Activated CD4-positive, alpha-beta T cell treated with anti-CD3 and anti-CD28 coated beads, Interleukin-2, amount 10 ng/mL, durations not matched to agents 24 days and 14 days (primary cell): ENCODE data around the gene XXYLT1. TPM values are rescaled to one million over a fixed set of nuclear protein-coding genes. Genes with fewer than 3 reads are reported as not detected.
"Not testable (repeated sequence)": the region's sequence is repeated elsewhere in the genome, so short reads cannot be mapped to it uniquely, and the experiment has no call there.

ENCODE experiments used
- DNase-seq: peaks from one replicate; pipeline ENCODE4 v3.0.0; 2022
- H3K27ac Mint-ChIP-seq: one replicate; pipeline ENCODE4 v1.8.0; 2022; ENCODE audit warnings: mild to moderate bottlenecking, mixed read lengths
- H3K27me3 Mint-ChIP-seq: one replicate; pipeline ENCODE4 v1.8.0; 2022; ENCODE audit warnings: mixed read lengths
- H3K36me3 Mint-ChIP-seq: one replicate; pipeline ENCODE4 v1.8.0; 2022; ENCODE audit warnings: low read depth, mild to moderate bottlenecking, mixed read lengths
- H3K4me1 Mint-ChIP-seq: one replicate; pipeline ENCODE4 v1.8.0; 2021; ENCODE audit warnings: mixed read lengths
- H3K4me3 Mint-ChIP-seq: one replicate; pipeline ENCODE4 v1.8.0; 2022; ENCODE audit warnings: mild to moderate bottlenecking, moderate library complexity, mixed read lengths
- H3K9me3 Mint-ChIP-seq: one replicate; pipeline ENCODE4 v1.8.0; 2021; ENCODE audit warnings: mixed read lengths
- intact Hi-C: fragments of 100-400 bp; cut with micrococcal nuclease; formaldehyde crosslinking; loops from one replicate; pipeline ENCODE4 v1.15.1; 2023
- total RNA-seq: library from RNA; stranded (reverse); gene quantifications from 2 replicates; pipeline ENCODE4 v1.2.3, GENCODE V29; 2022

The XXYLT1 gene
- total RNA-seq, 1 donor from 2014 or later, result 17.4 TPM

- intact Hi-C loops, result no loop called here
Observed at GRCh38 chr3:195195321-195196209, 75.4 kb downstream of the XXYLT1 start.

GRCh38 chr3:195194559-195195206 lies 76.3 kb downstream of the XXYLT1 start:
- Mint-ChIP-seq H3K27ac (peak overlapping the region; percentile 71), H3K4me3 (no peak overlapping the region), H3K4me1 (peaks cover 15% of the 10 kb centered on the region), H3K9me3 (peaks cover 6% of the 10 kb centered on the region), H3K27me3 (no peaks in the 10 kb centered on the region), H3K36me3 (peaks cover 2% of the 10 kb centered on the region)
- intact Hi-C loops, result no loop called here
- DNase-seq, result no peak

More at GRCh38 chr3:195195321-195196209, 75.4 kb downstream of the XXYLT1 start:
- DNase-seq, result no peak
- peaks cover 5% of the 10 kb centered on the region for H3K9me3 Mint-ChIP-seq
- peaks cover 2% of the 10 kb centered on the region for H3K36me3 Mint-ChIP-seq
- no peaks in the 10 kb centered on the region for H3K27me3 Mint-ChIP-seq
- no peak overlapping the region for H3K4me3 Mint-ChIP-seq
- peaks cover 15% of the 10 kb centered on the region for H3K4me1 Mint-ChIP-seq
- H3K27ac Mint-ChIP-seq, result no peak overlapping the region

GRCh38 chr3:195191580-195191979 lies 79.4 kb downstream of the XXYLT1 start:
- Mint-ChIP-seq H3K27me3 (peaks cover 2% of the 10 kb centered on the region), H3K4me1 (peaks cover 16% of the 10 kb centered on the region), H3K9me3 (peaks cover 10% of the 10 kb centered on the region), H3K4me3 (no peak overlapping the region), H3K36me3 (peaks cover 2% of the 10 kb centered on the region), H3K27ac (no peak overlapping the region)
- intact Hi-C loops, result no loop called here
- no peak for DNase-seq

GRCh38 chr3:195189821-195190220 lies 81.1 kb downstream of the XXYLT1 start:
- intact Hi-C loops, result loop anchor here (10.0 kb wide), 1 partner anchor 65 kb away; no protein-coding TSS in a partner anchor
- Mint-ChIP-seq H3K36me3 (peaks cover 4% of the 10 kb centered on the region), H3K27ac (no peak overlapping the region), H3K4me3 (no peak overlapping the region), H3K4me1 (peaks cover 27% of the 10 kb centered on the region), H3K27me3 (peaks cover 2% of the 10 kb centered on the region), H3K9me3 (peaks cover 11% of the 10 kb centered on the region)
- no peak for DNase-seq

GRCh38 chr3:195188426-195188927 lies 82.5 kb downstream of the XXYLT1 start:
- Mint-ChIP-seq H3K4me3 (no peak overlapping the region), H3K36me3 (peaks cover 4% of the 10 kb centered on the region), H3K27me3 (peaks cover 2% of the 10 kb centered on the region), H3K27ac (no peak overlapping the region), H3K9me3 (peaks cover 13% of the 10 kb centered on the region), H3K4me1 (peaks cover 28% of the 10 kb centered on the region)
- intact Hi-C loops, result loop anchor here (10.0 kb wide), 1 partner anchor 66 kb away; no protein-coding TSS in a partner anchor
- DNase-seq, result no peak

GRCh38 chr3:195187609-195188425 lies 83.1 kb downstream of the XXYLT1 start:
- H3K4me1 Mint-ChIP-seq, result peaks cover 33% of the 10 kb centered on the region
- intact Hi-C loops, result loop anchor here (10.0 kb wide), 1 partner anchor 67 kb away; no protein-coding TSS in a partner anchor
- H3K27ac Mint-ChIP-seq, result no peak overlapping the region
- H3K36me3 Mint-ChIP-seq, result peaks cover 4% of the 10 kb centered on the region
- H3K9me3 Mint-ChIP-seq, result peaks cover 13% of the 10 kb centered on the region
- peaks cover 2% of the 10 kb centered on the region for H3K27me3 Mint-ChIP-seq
- no peak for DNase-seq
- no peak overlapping the region for H3K4me3 Mint-ChIP-seq

- peaks cover 43% of the 10 kb centered on the region for H3K4me1 Mint-ChIP-seq
- peak overlapping the region; percentile 1 for H3K4me3 Mint-ChIP-seq
Observed at GRCh38 chr3:195186710-195187047, 84.3 kb downstream of the XXYLT1 start.

GRCh38 chr3:195186041-195186709 lies 84.8 kb downstream of the XXYLT1 start:
- H3K27me3 Mint-ChIP-seq, result peaks cover 2% of the 10 kb centered on the region
- no peak for DNase-seq

More at GRCh38 chr3:195186710-195187047, 84.3 kb downstream of the XXYLT1 start:
- H3K27me3 Mint-ChIP-seq, DNase-seq, H3K36me3 Mint-ChIP-seq: not testable (repeated sequence)
- Mint-ChIP-seq H3K9me3 (peaks cover 11% of the 10 kb centered on the region), H3K27ac (peak overlapping the region; percentile 70)
- intact Hi-C loops, result loop anchor here (10.0 kb wide), 1 partner anchor 68 kb away; no protein-coding TSS in a partner anchor

GRCh38 chr3:195185583-195185982 lies 85.4 kb downstream of the XXYLT1 start:
- Mint-ChIP-seq H3K4me3 (peak overlapping the region; percentile 0), H3K27ac (peak overlapping the region; percentile 70), H3K27me3 (peaks cover 2% of the 10 kb centered on the region), H3K36me3 (peaks cover 2% of the 10 kb centered on the region), H3K9me3 (peaks cover 8% of the 10 kb centered on the region), H3K4me1 (peaks cover 45% of the 10 kb centered on the region)
- intact Hi-C loops, result loop anchor here (10.0 kb wide), 1 partner anchor 69 kb away; no protein-coding TSS in a partner anchor
- DNase-seq, result no peak

More at GRCh38 chr3:195186041-195186709, 84.8 kb downstream of the XXYLT1 start:
- Mint-ChIP-seq H3K4me3 (peak overlapping the region; percentile 1), H3K4me1 (peaks cover 43% of the 10 kb centered on the region), H3K9me3 (peaks cover 8% of the 10 kb centered on the region), H3K27ac (peak overlapping the region; percentile 70), H3K36me3 (peaks cover 2% of the 10 kb centered on the region)
- intact Hi-C loops, result loop anchor here (10.0 kb wide), 1 partner anchor 69 kb away; no protein-coding TSS in a partner anchor

GRCh38 chr3:195184716-195185421 lies 86.1 kb downstream of the XXYLT1 start:
- intact Hi-C loops, result loop anchor here (10.0 kb wide), 1 partner anchor 70 kb away; no protein-coding TSS in a partner anchor
- H3K4me3 Mint-ChIP-seq, result no peak overlapping the region
- peaks cover 8% of the 10 kb centered on the region for H3K9me3 Mint-ChIP-seq
- H3K27me3 Mint-ChIP-seq, result peaks cover 2% of the 10 kb centered on the region
- H3K36me3 Mint-ChIP-seq, result peaks cover 2% of the 10 kb centered on the region
- H3K4me1 Mint-ChIP-seq, result peaks cover 45% of the 10 kb centered on the region
- H3K27ac Mint-ChIP-seq, result peak overlapping the region; percentile 31
- no peak for DNase-seq

GRCh38 chr3:195183071-195183776 lies 87.7 kb downstream of the XXYLT1 start:
- H3K9me3 Mint-ChIP-seq, result peaks cover 3% of the 10 kb centered on the region
- H3K27me3 Mint-ChIP-seq, result no peaks in the 10 kb centered on the region
- no peak overlapping the region for H3K27ac Mint-ChIP-seq
- peaks cover 43% of the 10 kb centered on the region for H3K4me1 Mint-ChIP-seq
- no peak for DNase-seq
- intact Hi-C loops, result loop anchor here (2.0 to 10.0 kb wide), 2 partner anchors 54 to 72 kb away; no protein-coding TSS in a partner anchor
- H3K4me3 Mint-ChIP-seq, result no peak overlapping the region
- H3K36me3 Mint-ChIP-seq, result peaks cover 2% of the 10 kb centered on the region

GRCh38 chr3:195182470-195182795 lies 88.5 kb downstream of the XXYLT1 start:
- no peak for DNase-seq
- Mint-ChIP-seq H3K4me3 (no peak overlapping the region), H3K27ac (no peak overlapping the region), H3K36me3 (peaks cover 2% of the 10 kb centered on the region), H3K4me1 (peaks cover 43% of the 10 kb centered on the region), H3K9me3 (peaks cover 3% of the 10 kb centered on the region), H3K27me3 (no peaks in the 10 kb centered on the region)
- intact Hi-C loops, result loop anchor here (2.0 to 10.0 kb wide), 2 partner anchors 54 to 72 kb away; no protein-coding TSS in a partner anchor
